Tibial nerve (tissue), 4 donors: ENCODE data around the gene NDUFB2.

Experiments
- CTCF ChIP-seq, 5 experiments: fragments of 200-600 bp in 3 of 5; fragments of 450-650 bp in 2 of 5; sonication (generic) in 3 of 5; IDR thresholded peaks; one replicate each; pipeline ENCODE4 v1.5.1; 2016 to 2019; ENCODE audit warnings: antibody characterized with exemption in 5 of 5, mild to moderate bottlenecking in 3 of 5, moderate library complexity in 2 of 5
- EP300 ChIP-seq, 2 donors: sonication (generic); formaldehyde crosslinking; IDR thresholded peaks; one replicate each; pipeline ENCODE4 v1.6.1; 2017; ENCODE audit warnings: antibody characterized with exemption in 2 of 2, mild to moderate bottlenecking in 1 of 2
- POLR2A ChIP-seq, 2 donors: fragments of 450-650 bp; IDR thresholded peaks; one replicate each; pipeline ENCODE4 v1.6.1; 2017; ENCODE audit warnings: antibody characterized with exemption in 2 of 2, mild to moderate bottlenecking in 2 of 2, moderate library complexity in 2 of 2

GRCh38 chr7:140654109-140654387 lies 42.5 kb upstream of the NDUFB2 start:
- TF ChIP-seq CTCF (IDR thresholded peaks at IDR 0.05): no peak
- TF ChIP-seq EP300 (IDR thresholded peaks at IDR 0.05): no peak
- no peak for TF ChIP-seq POLR2A (IDR thresholded peaks at IDR 0.05)
